PC-9 (cell line): ENCODE results near the gene COMMD10.

ENCODE experiments used
- EZH2 ChIP-seq: fragments of 200-600 bp; sonication (generic); IDR thresholded peaks from 2 replicates; pipeline ENCODE4 v1.8.0; 2017; ENCODE audit warnings: antibody characterized with exemption, low read depth
- TF ChIP-seq, protein P1 (sequence below): fragments of 200-600 bp; sonication (generic); conservative IDR thresholded peaks from 2 replicates; pipeline ENCODE4 v1.6.1; 2017; ENCODE audit warnings: mixed run types, antibody characterized with exemption, mild to moderate bottlenecking, moderate library complexity

DNA sequence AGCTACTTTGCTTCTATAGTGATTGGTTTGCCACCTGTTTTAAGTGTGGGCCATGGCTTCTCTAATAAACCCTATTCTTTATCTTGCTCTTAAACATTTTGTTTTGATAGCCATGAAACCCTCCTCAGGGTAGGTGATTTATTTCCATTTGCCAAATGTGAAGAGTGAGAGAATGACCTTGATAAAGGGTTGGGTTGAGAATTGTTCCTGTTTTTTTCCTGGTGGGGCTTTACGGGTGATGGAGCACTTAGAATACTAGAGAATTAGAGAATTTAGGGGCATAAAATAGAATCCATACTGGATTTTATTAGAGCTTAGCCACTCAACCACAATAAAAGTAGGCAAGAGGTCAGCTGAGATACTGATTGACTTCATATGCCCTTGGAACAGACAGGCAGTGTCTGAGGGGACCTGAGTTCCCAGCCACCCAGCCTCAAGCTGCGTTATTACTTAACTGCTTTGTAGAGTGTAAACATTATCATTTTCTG, 68.9 kb downstream of the COMMD10 start:
- TF ChIP-seq, protein P1, sequence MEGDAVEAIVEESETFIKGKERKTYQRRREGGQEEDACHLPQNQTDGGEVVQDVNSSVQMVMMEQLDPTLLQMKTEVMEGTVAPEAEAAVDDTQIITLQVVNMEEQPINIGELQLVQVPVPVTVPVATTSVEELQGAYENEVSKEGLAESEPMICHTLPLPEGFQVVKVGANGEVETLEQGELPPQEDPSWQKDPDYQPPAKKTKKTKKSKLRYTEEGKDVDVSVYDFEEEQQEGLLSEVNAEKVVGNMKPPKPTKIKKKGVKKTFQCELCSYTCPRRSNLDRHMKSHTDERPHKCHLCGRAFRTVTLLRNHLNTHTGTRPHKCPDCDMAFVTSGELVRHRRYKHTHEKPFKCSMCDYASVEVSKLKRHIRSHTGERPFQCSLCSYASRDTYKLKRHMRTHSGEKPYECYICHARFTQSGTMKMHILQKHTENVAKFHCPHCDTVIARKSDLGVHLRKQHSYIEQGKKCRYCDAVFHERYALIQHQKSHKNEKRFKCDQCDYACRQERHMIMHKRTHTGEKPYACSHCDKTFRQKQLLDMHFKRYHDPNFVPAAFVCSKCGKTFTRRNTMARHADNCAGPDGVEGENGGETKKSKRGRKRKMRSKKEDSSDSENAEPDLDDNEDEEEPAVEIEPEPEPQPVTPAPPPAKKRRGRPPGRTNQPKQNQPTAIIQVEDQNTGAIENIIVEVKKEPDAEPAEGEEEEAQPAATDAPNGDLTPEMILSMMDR: no peak
- TF ChIP-seq EZH2: no peak
